ENCODE results near the gene HINFP.
"Not testable (repeated sequence)": the region's sequence is repeated elsewhere in the genome, so short reads cannot be mapped to it uniquely, and the experiment has no call there.

Gene HINFP

GRCh38 chr11:119100246-119100970, 21.0 kb upstream of the HINFP start:
- DNase-seq, result no peak

DNA sequence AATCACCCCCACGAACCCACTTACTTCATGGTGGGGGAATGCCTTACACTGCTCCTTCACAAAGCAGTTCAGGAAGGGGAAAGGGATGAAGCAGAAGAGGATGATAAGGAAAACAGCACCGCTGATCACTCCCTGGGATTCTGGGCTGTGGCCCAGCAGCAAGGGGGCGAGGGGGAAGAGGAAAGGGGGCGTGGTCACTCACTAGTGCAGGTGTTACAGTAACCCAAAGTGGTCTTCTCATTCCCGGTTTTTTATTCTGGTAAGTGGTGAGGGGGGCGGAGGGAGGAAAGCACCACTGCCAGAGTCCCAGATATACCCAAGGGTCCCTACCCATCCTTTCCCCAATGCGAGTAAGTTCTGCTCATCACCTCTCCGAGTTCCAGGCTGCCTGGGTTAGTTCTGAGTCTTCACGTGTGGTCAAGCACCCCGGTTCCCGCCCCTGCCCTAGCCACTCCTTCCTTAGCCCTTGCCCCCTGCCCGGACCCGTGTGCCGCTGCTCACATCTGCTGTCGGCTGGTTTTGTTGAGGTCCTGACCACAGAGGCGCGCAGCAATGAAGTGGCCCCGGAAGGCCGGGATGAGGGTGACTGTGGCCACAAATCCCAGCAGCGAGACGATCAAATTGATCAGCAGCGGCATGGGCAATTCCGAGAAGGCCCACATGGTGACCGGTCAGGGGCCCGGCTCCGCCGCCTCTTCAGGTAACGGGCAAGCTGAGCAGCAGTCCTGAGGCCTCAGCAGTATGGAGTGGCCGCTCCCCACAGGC, 20.2 kb upstream of the HINFP start:
- no peak for DNase-seq

DNA sequence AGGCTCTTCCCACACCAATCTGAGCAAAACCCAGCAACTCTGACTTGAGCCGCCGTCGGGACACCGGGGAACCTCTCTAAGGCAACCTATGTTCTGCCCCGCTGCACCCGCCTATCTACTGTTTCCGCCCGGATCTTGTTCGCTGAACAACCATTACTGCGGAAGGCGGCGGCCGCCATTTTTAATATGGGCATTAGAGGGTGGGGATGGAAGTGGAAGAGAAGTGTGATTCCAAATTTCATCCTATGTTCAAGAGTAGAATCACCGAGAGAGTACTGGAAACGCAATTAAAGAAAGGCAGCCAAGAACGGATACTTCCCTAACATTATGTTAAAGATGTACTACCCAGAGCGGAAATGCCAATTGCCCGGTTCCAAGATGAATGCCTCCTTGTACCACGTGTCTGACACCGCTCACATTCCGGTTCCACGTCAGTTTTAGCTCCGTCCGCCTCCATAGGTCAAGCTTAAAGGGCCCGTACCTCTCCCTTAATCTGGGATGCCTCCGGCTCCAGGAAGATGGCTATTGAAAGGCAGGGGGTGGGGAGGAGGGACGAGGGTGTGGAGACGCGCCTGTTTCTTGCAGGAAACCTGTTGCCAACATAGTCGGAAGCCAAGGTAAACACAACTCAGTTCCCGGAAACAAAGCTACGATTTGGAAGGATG, 19.5 kb upstream of the HINFP start, which contains the start of gene DPAGT1:
TSS of gene DPAGT1 (minus strand) at position 95 of the 665 bp plus-strand sequence. CDS start 198 bp downstream, outside the sequence.
- peak; percentile 85 for DNase-seq

DNA sequence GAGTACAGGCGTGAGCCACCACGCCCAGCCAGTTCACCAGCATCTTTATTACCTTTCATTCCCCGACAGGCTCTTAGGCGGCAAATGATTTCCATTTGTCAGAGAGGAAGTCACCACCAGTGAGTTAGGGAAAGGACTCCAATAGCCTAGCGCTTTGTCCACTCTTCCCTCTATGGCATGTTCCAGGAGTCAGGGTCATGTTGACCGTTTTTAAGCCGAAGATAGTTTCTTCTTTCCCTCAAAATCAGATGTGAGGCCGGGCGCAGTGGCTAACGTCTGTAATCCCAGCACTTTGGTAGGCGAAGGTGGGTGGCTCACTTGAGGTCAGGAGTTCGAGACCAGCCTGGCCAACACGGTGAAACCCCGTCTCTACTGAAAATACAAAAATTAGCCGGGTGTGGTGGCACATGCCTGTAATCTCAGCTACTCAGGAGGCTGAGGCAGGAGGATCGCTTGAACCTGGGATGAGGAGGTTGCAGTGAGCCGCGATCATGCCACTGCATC, 18.2 kb upstream of the HINFP start:
- DNase-seq, result not testable (repeated sequence)

- no peak for DNase-seq
Measured at GRCh38 chr11:119103793-119104192, 17.6 kb upstream of the HINFP start.

DNA sequence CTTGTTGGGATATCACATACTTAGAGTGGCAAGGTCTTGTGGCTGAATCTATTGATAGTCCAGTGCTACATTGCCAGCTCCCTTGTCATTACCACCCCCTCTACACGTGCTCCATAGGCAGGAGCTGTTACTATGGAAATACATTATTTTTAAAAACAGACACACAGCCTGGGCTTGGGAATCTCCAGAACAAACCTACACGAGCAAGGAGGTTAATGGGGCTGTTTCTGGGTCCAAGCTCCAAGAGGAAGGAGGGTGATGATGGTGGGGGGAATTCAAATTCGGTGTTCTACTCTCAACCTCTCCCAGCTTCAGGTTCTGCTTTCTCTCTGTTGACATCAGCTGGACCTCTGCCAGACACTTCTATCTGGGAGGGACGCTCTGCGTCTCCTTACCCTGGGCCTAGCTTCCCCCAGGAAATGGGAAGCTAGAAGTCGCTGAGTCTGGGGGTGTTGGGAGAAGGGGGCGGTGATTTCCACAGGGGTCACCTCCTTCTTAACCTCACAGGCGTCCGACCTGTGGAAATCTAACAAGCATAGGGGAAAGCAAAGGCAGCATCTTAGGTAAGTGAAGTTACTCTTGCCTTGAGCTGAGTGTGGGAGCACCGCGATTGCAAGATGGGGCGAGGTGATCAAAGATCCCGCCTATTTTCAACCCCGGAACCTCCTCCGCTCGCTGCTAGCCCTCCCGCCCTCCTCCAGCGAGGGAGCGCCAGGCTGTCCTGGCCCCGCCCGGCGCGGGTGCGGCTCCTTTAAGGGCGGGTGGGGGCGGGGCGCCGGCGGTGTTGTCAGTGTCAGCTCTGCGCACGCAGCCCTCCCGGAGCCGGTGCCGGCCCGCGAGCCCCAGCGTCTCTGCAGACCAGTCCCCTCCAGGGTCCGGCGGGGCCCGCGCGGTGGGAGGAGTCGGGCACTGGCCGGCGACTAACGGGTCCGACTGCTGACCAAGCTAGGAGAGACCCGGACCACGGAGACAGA, 14.5 kb upstream of the HINFP start, which contains the start of gene C2CD2L:
TSS of gene C2CD2L (plus strand) at position 781 of the 974 bp plus-strand sequence. CDS start 398 bp downstream, outside the sequence.
- peak; percentile 90 for DNase-seq

- no peak for DNase-seq
Measured at GRCh38 chr11:119107538-119108145, 13.7 kb upstream of the HINFP start.

- DNase-seq, result peak; percentile 27
Measured at GRCh38 chr11:119108146-119108856, 13.1 kb upstream of the HINFP start.

DNA sequence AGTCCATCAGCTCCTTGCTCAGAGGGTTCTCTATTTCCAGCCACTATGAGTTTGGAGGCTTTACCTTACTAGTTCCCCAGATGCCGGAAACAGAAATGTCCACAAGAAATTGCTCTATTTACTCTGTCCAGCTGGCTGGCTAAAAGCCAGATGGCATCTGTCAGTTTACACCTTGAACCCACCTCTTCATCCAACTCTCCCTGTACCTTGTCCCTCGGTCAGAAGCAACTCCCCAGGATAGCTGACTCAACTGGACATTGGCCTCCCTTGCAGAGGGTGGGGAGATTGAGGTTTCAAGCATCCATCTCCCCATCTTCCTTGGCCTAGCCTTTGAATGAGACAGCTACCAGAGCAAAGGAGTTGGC, 12.5 kb upstream of the HINFP start:
- DNase-seq, result no peak

- DNase-seq, result no peak
Measured at GRCh38 chr11:119109843-119110242, 11.5 kb upstream of the HINFP start.

DNA sequence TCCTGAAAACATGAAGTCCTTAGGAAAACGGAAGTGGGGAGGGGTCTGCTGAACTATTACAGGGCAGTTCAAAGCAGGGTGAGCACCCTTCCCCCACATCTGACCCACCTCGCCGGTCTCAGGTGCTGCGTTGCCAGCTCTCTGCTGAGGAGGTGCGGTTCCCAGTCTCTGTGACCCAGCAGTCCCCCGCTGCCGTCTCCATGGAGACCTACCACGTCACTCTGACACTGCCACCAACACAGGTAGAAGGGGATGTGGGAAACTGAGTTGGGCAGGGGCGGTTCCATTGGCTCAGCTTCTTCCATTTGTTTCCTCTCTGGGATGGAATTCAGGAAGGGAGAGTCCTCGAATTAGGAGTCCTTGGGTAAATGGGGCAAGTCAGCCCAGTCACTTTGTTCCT, 10.9 kb upstream of the HINFP start:
- no peak for DNase-seq

- DNase-seq, result no peak
Measured at GRCh38 chr11:119111361-119111925, 9.9 kb upstream of the HINFP start.

- DNase-seq, result no peak
Measured at GRCh38 chr11:119112314-119113020, 8.9 kb upstream of the HINFP start.

GRCh38 chr11:119113716-119114115, 7.7 kb upstream of the HINFP start:
- no peak for DNase-seq

- no peak for DNase-seq
Measured at GRCh38 chr11:119114351-119114750, 7.0 kb upstream of the HINFP start.

DNA sequence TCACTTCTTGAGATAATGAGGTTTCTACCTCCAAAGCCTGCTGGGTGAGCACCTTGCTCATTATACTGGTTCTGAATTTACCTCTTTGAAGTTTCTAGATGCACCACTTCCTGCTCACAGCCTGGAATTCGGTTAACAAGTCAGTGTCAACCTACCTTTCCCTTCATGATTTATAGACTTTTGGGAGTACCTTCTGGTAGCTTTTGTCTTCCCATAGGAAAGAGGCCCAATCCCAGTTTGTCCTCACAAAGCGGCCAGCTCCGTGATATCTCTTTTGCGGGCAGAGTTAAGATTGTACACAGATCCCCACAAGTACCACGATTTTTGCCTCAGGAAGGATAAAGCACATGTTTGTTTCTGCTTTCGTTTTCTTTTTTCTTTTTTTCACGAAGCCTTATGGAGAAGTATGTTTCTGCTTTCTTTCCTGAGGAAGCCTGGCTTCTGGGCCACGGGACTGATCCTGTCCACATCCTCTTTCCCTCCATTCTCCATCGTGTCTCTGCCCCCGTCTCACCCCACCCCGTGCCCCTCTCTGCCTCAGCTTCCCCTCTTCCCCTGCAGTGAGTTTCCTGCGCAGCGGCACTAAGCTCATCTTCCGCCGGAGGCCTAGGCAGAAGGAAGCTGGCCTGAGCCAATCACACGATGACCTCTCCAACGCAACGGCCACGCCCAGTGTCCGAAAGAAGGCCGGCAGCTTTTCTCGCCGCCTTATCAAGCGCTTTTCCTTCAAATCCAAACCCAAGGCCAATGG, 5.7 kb upstream of the HINFP start:
- DNase-seq, result peak; percentile 34

GRCh38 chr11:119116235-119116594, 5.2 kb upstream of the HINFP start:
- DNase-seq, result no peak

DNA sequence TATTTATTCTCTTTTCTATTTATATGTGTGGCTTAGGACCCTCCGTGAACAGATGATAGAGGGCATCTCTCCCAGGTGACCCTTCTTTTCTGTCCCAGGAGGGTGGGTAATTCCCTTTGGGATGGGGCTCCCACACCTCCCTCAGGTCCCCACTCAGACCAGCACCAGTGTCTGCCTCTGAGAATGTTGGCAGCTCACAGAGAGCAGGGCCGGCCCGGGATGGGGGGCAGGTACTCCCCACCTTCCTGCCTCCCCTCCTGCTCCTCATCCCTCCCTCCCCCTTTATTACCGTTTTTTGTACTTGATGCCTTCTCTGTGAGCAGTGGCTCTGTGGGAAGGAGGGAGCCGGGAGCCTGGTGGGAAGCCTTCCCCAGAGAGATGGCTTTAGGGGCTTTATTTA, 4.8 kb upstream of the HINFP start:
- no peak for DNase-seq

DNA sequence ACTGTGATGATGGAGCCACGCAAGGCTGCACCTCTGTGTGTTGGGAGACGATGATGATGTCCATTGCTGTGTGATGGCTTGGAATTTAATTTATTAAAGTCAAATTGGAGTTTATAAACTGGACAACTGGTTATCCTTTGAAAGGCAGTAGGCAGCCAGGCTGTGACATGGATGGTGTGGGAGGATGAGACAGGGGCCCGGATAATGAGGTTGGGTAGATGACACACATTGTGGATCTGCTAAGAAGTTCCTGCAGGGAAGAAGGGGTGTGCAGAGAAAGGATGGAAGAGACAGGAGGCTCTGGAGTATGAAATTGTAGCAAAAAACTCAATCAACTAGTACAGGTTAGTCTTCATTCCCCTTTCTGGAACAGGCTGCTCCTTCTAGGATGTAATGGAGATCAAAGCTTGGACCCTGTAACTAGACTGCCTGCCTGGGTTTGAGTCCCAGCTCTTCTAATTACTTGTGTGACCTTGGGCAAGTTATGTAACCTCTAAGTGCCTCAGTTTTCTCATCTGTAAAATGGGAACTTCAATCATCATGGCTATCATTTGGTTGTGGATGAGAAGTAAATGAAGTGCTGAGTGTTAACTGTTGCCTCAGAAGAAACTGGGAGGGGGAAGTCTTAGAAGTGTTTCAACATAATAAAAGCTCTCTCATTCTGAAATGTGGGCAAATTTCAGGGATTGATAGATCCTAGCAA, 4.2 kb upstream of the HINFP start:
- no peak for DNase-seq

Measured in activated naive CD4-positive, alpha-beta T cell treated with anti-CD3 and anti-CD28 coated beads, Interleukin-2, amount 50 U/mL, for 16 hours (primary cell).